Liver (tissue), 3 donors: Measurements from ENCODE around the gene SLC9A1.
"Not testable (repeated sequence)": the region's sequence is repeated elsewhere in the genome, so short reads cannot be mapped to it uniquely, and the experiment has no call there.

Experiments
- EGR1 ChIP-seq, 2 donors: IDR thresholded peaks; 2 replicates each; pipeline ENCODE4 v1.6.1; 2016 to 2018; ENCODE audit warnings: antibody characterized with exemption in 2 of 2, low read depth in 2 of 2
- FOXA1 ChIP-seq: IDR thresholded peaks from 2 replicates; pipeline ENCODE4 v1.6.1; 2016; ENCODE audit warnings: antibody characterized with exemption
- GABPA ChIP-seq, 2 donors: IDR thresholded peaks in 1 of 2; conservative IDR thresholded peaks in 1 of 2; 2 replicates each; pipeline ENCODE4 v1.6.1; 2016; ENCODE audit warnings: antibody characterized with exemption in 2 of 2, mild to moderate bottlenecking in 1 of 2, moderate library complexity in 1 of 2
- JUND ChIP-seq, 2 donors: IDR thresholded peaks; 2 replicates each; pipeline ENCODE4 v1.6.1; 2016; ENCODE audit warnings: antibody characterized with exemption in 2 of 2
- NR2F2 ChIP-seq: IDR thresholded peaks from 2 replicates; pipeline ENCODE4 v1.6.1; 2016; ENCODE audit warnings: antibody characterized with exemption
- RAD21 ChIP-seq, 2 donors: IDR thresholded peaks; 2 replicates each; pipeline ENCODE4 v1.6.1; 2016; ENCODE audit warnings: antibody characterized with exemption in 2 of 2, mild to moderate bottlenecking in 2 of 2
- RXRA ChIP-seq, 2 donors: IDR thresholded peaks; 2 replicates each; pipeline ENCODE4 v1.6.1; 2017 to 2018; ENCODE audit warnings: antibody characterized with exemption in 2 of 2, mild to moderate bottlenecking in 1 of 2
- SP1 ChIP-seq: IDR thresholded peaks from 2 replicates; pipeline ENCODE4 v1.6.1; 2018; ENCODE audit warnings: antibody characterized with exemption, mild to moderate bottlenecking
- TAF1 ChIP-seq: conservative IDR thresholded peaks from 2 replicates; pipeline ENCODE4 v1.6.1; 2016; ENCODE audit warnings: antibody characterized with exemption, mild to moderate bottlenecking
- TF ChIP-seq, protein P1 (sequence below): fragments of 150-350 bp; IDR thresholded peaks from 2 replicates; pipeline ENCODE4 v1.5.1; 2017; ENCODE audit warnings: improper control_type of control experiment, low read depth, low read length; ENCODE audit not compliant: missing input control
- TF ChIP-seq, protein P2 (sequence below): IDR thresholded peaks from 2 replicates; pipeline ENCODE4 v1.6.1; 2016; ENCODE audit warnings: antibody characterized with exemption, mild to moderate bottlenecking
- TF ChIP-seq, protein P3 (sequence below): IDR thresholded peaks from 2 replicates; pipeline ENCODE4 v1.6.1; 2016; ENCODE audit warnings: antibody characterized with exemption
- donor health status: healthy.
- donor health status: healthy.

DNA sequence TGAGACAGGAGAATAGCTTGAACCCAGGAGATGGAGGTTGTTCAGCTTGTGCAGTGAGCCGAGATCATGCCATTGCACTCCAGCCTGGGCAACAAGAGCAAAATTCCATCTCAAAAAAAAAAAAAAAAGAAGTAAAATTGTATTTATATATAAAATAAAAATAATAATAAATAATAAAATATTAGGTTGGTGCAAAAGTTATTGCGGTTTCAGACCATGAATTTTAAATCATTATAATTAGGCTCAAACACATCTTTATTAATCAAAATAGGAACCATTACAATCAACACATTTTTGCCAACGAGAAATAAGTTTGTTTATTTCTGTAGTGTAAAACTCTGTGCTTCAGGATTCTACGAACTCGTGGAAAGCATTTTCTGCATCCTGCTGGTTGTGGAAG is 18.1 kb upstream of the SLC9A1 start:
- TF ChIP-seq, protein P1, sequence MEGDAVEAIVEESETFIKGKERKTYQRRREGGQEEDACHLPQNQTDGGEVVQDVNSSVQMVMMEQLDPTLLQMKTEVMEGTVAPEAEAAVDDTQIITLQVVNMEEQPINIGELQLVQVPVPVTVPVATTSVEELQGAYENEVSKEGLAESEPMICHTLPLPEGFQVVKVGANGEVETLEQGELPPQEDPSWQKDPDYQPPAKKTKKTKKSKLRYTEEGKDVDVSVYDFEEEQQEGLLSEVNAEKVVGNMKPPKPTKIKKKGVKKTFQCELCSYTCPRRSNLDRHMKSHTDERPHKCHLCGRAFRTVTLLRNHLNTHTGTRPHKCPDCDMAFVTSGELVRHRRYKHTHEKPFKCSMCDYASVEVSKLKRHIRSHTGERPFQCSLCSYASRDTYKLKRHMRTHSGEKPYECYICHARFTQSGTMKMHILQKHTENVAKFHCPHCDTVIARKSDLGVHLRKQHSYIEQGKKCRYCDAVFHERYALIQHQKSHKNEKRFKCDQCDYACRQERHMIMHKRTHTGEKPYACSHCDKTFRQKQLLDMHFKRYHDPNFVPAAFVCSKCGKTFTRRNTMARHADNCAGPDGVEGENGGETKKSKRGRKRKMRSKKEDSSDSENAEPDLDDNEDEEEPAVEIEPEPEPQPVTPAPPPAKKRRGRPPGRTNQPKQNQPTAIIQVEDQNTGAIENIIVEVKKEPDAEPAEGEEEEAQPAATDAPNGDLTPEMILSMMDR = not testable (repeated sequence)
- not testable (repeated sequence) for TF ChIP-seq EGR1 (IDR thresholded peaks at IDR 0.05; ENCODE audit: low read depth in 2 of 2); RAD21 (IDR thresholded peaks at IDR 0.05); NR2F2; FOXA1; TAF1; SP1; JUND (IDR thresholded peaks at IDR 0.05); RXRA (IDR thresholded peaks at IDR 0.05); GABPA (IDR thresholded peaks at IDR 0.05 in 1 of 2, conservative IDR thresholded peaks at IDR 0.05 in 1 of 2)
- TF ChIP-seq, protein P2, sequence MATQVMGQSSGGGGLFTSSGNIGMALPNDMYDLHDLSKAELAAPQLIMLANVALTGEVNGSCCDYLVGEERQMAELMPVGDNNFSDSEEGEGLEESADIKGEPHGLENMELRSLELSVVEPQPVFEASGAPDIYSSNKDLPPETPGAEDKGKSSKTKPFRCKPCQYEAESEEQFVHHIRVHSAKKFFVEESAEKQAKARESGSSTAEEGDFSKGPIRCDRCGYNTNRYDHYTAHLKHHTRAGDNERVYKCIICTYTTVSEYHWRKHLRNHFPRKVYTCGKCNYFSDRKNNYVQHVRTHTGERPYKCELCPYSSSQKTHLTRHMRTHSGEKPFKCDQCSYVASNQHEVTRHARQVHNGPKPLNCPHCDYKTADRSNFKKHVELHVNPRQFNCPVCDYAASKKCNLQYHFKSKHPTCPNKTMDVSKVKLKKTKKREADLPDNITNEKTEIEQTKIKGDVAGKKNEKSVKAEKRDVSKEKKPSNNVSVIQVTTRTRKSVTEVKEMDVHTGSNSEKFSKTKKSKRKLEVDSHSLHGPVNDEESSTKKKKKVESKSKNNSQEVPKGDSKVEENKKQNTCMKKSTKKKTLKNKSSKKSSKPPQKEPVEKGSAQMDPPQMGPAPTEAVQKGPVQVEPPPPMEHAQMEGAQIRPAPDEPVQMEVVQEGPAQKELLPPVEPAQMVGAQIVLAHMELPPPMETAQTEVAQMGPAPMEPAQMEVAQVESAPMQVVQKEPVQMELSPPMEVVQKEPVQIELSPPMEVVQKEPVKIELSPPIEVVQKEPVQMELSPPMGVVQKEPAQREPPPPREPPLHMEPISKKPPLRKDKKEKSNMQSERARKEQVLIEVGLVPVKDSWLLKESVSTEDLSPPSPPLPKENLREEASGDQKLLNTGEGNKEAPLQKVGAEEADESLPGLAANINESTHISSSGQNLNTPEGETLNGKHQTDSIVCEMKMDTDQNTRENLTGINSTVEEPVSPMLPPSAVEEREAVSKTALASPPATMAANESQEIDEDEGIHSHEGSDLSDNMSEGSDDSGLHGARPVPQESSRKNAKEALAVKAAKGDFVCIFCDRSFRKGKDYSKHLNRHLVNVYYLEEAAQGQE = not testable (repeated sequence)
- TF ChIP-seq, protein P3, sequence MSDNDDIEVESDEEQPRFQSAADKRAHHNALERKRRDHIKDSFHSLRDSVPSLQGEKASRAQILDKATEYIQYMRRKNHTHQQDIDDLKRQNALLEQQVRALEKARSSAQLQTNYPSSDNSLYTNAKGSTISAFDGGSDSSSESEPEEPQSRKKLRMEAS = not testable (repeated sequence)
